GM23338 (cell line): ENCODE measurements around the gene LRIT3.

Source experiments
- CTCF ChIP-seq, 2 experiments: fragments of 200-600 bp in 1 of 2; sonication (generic) in 1 of 2; conservative IDR thresholded peaks; 2 replicates each; pipeline versions ENCODE4 v1.5.1 to v1.6.1; 2016 to 2017; ENCODE audit warnings: antibody characterized with exemption in 2 of 2, low read depth in 2 of 2, mild to moderate bottlenecking in 2 of 2, moderate library complexity in 1 of 2
- POLR2AphosphoS5 ChIP-seq: IDR thresholded peaks from 2 replicates; pipeline ENCODE4 v1.6.1; 2016; ENCODE audit warnings: antibody characterized with exemption, low read depth

- TF ChIP-seq POLR2AphosphoS5 (no peak), CTCF (conservative IDR thresholded peaks at IDR 0.05; ENCODE audit: low read depth in 2 of 2) (no peak)
These were observed 22.2 kb downstream of the LRIT3 start for GRCh38 chr4:109870061-109870460.
